Esophagus squamous epithelium (tissue), 5 donors: ENCODE measurements around the gene DZIP1. TPM values are rescaled to one million over a fixed set of nuclear protein-coding genes. Genes with fewer than 3 reads are reported as not detected.

Source experiments
- DNase-seq: peaks from one replicate; lab custom pipeline; 2025; lab: John Stamatoyannopoulos, UW
- H3K27ac ChIP-seq, 4 donors: fragments of 200-600 bp; sonication (generic); one replicate each; pipeline ENCODE4 v1.5.1; 2016 to 2019; ENCODE audit warnings: mild to moderate bottlenecking in 1 of 4
- H3K27me3 ChIP-seq, 4 donors: fragments of 200-600 bp; sonication (generic); 1 replicate in 3 of 4; 2 replicates in 1 of 4; pipeline versions ENCODE4 v1.5.1 to v1.6.0; 2017 to 2021; ENCODE audit warnings: antibody characterized with exemption in 1 of 4
- H3K36me3 ChIP-seq, 3 donors: fragments of 200-600 bp; sonication (generic); one replicate each; pipeline ENCODE4 v1.5.1; 2016 to 2019
- H3K4me1 ChIP-seq, 3 donors: fragments of 200-600 bp; sonication (generic); one replicate each; pipeline ENCODE4 v1.5.1; 2017 to 2019
- H3K4me3 ChIP-seq, 4 donors: fragments of 200-600 bp; sonication (generic); 1 replicate in 3 of 4; 2 replicates in 1 of 4; pipeline ENCODE4 v1.5.1; 2016 to 2019; ENCODE audit warnings: mild to moderate bottlenecking in 2 of 4, moderate library complexity in 1 of 4
- H3K9me3 ChIP-seq, 3 donors: fragments of 200-600 bp; sonication (generic); one replicate each; pipeline ENCODE4 v1.5.1; 2016 to 2019
- POLR2A ChIP-seq, 4 donors: fragments of 450-650 bp; IDR thresholded peaks; one replicate each; pipeline ENCODE4 v1.6.1; 2017; ENCODE audit warnings: antibody characterized with exemption in 4 of 4, mild to moderate bottlenecking in 4 of 4, moderate library complexity in 3 of 4
- WGBS, 2 donors: methylation state at CpG; one replicate each; pipeline ENCODE4 v1.1.5; 2018; 5-methylcytosine and 5-hydroxymethylcytosine counted together
- intact Hi-C: fragments of 100-400 bp; cut with DNase I; formaldehyde crosslinking; loops from one replicate; pipeline ENCODE4 v1.15.0; 2022
- total RNA-seq, 4 donors: library from RNA; depleted of rRNA; stranded (reverse); fragments of >200 nt; gene quantifications; one replicate each; pipeline ENCODE4 v1.1.0, GENCODE V29; 2016
- TF ChIP-seq, protein P1 (sequence below), 6 experiments: fragments of 450-650 bp in 4 of 6; fragments of 200-600 bp in 2 of 6; sonication (generic) in 2 of 6; IDR thresholded peaks; one replicate each; pipeline ENCODE4 v1.5.1; 2016 to 2019; ENCODE audit warnings: antibody characterized with exemption in 6 of 6, mild to moderate bottlenecking in 4 of 6, moderate library complexity in 4 of 6
- donor health status: DM: yes; HTN: yes; CAD: no.

The DZIP1 gene
- total RNA-seq, 4 donors from 2014 or later = 2.9 to 12.8 (median 7.0) TPM

DNA sequence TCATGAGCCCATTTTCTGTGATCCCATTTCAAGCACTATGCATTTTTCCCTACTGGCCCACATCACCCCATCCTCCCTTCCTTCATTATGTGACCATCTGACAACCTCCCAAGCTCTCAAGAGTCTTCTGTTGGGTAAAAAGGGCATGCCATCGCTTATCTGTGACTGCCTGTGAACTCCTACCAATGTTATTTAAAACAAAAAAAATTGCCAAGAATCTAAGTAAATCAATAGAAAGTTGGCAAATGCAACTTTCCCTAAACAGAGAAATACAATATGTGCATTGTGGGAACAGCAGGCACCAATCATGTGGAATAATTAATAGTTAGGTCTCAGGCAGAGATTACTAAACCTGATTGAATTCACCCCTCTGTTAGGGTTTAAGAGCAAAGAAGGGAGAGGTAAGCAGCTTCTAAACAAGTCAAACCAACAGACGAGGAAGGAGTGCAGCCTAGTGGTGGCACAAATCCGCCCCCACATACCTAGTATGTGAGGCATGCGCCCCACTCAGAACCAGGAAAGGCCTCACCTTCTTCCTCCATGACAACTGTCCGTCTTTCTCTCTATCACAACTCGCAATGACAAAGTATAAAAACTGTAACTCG lies 29.8 kb downstream of the DZIP1 start:
- Histone ChIP-seq H3K4me3 (no peak overlapping the region), H3K9me3 (no peaks in the 10 kb centered on the region), H3K4me1 (no peaks in the 10 kb centered on the region), H3K27me3 (no peaks in the 10 kb centered on the region), H3K27ac (no peak overlapping the region), H3K36me3 (peaks cover 0 to 5% (median 0%) of the 10 kb centered on the region in 3 donors)
- WGBS, 2 donors = 79 to 82% methylated on average over 7 of the region's 7 CpGs
- no peak for TF ChIP-seq POLR2A (IDR thresholded peaks at IDR 0.05)
- TF ChIP-seq, protein P1, sequence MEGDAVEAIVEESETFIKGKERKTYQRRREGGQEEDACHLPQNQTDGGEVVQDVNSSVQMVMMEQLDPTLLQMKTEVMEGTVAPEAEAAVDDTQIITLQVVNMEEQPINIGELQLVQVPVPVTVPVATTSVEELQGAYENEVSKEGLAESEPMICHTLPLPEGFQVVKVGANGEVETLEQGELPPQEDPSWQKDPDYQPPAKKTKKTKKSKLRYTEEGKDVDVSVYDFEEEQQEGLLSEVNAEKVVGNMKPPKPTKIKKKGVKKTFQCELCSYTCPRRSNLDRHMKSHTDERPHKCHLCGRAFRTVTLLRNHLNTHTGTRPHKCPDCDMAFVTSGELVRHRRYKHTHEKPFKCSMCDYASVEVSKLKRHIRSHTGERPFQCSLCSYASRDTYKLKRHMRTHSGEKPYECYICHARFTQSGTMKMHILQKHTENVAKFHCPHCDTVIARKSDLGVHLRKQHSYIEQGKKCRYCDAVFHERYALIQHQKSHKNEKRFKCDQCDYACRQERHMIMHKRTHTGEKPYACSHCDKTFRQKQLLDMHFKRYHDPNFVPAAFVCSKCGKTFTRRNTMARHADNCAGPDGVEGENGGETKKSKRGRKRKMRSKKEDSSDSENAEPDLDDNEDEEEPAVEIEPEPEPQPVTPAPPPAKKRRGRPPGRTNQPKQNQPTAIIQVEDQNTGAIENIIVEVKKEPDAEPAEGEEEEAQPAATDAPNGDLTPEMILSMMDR (IDR thresholded peaks at IDR 0.05) = no peak
- no peak for DNase-seq
- intact Hi-C loops = no loop called here

DNA sequence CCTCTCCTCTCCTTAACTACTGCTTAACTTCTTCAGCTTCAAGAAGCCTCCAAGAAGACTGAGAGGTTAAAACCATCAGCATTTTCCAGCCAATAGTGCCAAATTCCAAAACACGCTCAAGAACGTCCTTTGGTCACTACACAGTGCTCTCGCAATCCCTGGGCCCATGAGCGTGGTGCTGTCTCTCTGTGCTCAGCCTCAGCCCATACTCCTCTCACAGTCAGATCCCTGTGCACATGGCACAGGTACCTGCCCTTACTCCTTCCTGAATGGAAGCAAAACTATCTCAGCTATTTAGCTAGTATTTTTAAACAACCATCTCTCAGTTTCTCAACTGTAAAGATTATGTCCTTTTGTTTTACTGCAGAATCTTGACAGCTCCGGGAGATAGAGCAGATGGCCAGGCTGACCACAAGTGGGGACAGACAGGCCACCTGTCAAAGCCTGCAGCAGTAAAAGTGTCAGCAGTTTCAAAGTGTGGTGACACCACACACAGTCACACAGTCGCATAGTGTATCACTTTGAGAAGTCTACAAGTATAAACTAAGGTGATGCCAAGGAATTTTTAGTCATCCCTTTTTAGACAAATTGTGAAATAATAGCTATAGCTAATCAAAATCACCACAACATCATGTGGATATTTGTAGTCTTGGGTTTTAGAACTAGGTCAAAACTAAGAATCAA lies 35.7 kb downstream of the DZIP1 start:
- Histone ChIP-seq H3K9me3 (no peaks in the 10 kb centered on the region), H3K27ac (no peak overlapping the region), H3K27me3 (no peaks in the 10 kb centered on the region), H3K4me3 (no peak overlapping the region), H3K36me3 (no peaks in the 10 kb centered on the region), H3K4me1 (peaks cover 0 to 21% (median 6%) of the 10 kb centered on the region in 3 donors)
- no peak for DNase-seq
- WGBS, 2 donors = 62 to 67% methylated on average over 6 of the region's 6 CpGs
- intact Hi-C loops = no loop called here
- TF ChIP-seq, protein P1 (IDR thresholded peaks at IDR 0.05) = no peak
- no peak for TF ChIP-seq POLR2A (IDR thresholded peaks at IDR 0.05)

DNA sequence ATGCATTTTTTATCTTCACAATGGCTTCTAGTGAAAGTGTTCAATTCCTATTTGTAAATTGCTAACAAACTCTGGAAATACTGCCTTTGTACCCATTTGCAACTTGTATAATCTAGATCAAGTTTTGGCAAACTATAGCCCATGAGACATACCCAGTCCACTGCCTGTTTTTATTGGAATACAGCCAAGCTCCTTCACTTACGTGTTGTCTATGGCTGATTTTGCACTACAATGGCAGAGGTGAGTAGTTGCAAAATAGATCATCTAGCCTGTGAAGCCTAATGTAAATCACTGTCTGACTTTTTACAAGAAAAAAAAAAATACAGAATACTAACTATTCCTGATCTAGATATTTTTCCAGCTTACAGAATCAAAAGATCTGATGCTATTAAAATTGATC lies 37.1 kb downstream of the DZIP1 start:
- Histone ChIP-seq H3K4me1 (peaks cover 0 to 27% (median 10%) of the 10 kb centered on the region in 3 donors), H3K9me3 (no peaks in the 10 kb centered on the region), H3K4me3 (no peak overlapping the region), H3K27me3 (no peaks in the 10 kb centered on the region), H3K36me3 (no peaks in the 10 kb centered on the region), H3K27ac (no peak overlapping the region)
- no peak for DNase-seq
- 7 to 36% methylated on average over 1 of the region's 1 CpG for WGBS, 2 donors
- TF ChIP-seq POLR2A (IDR thresholded peaks at IDR 0.05) = no peak
- TF ChIP-seq, protein P1 (IDR thresholded peaks at IDR 0.05) = no peak
- intact Hi-C loops = no loop called here

DNA sequence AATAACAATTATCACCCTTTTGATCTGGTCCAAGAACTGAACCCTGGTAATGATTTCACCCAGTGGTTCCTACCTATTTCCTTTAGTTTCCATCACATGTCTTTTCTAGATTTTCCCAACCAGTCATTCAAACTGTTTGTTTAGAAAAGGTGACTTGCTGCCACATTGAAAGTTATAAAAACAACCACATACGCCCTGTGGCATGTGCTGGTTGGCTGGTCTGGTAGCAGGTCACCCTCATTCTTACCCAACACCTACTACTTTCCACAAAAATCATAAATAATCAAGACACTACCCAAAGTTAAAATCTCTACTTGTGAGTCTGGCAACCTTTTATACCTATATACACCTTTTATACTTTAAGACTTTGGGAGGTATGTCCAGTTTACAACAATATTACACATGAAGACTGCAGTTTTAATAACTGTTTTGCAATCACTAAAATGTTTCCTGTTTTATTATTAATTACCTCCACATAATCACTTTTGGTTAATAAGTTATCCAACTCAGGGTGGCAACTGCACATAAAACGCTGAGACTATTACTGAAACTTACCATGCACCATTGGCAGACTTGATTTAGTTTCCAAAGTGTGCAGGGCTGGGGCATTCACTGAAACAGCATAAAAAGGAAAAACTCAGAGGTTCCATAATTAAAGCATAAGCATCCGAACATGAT lies 38.9 kb downstream of the DZIP1 start:
- no peaks in the 10 kb centered on the region for H3K27me3 ChIP-seq
- peaks cover 0 to 27% (median 10%) of the 10 kb centered on the region in 3 donors for H3K4me1 ChIP-seq
- TF ChIP-seq POLR2A (IDR thresholded peaks at IDR 0.05) = no peak
- TF ChIP-seq, protein P1 (IDR thresholded peaks at IDR 0.05) = no peak
- no peak for DNase-seq
- H3K36me3 ChIP-seq = peaks cover 0 to 11% (median 0%) of the 10 kb centered on the region in 3 donors
- no peak overlapping the region for H3K4me3 ChIP-seq
- intact Hi-C loops = no loop called here
- 71 to 81% methylated on average over 3 of the region's 3 CpGs for WGBS, 2 donors
- H3K9me3 ChIP-seq = no peaks in the 10 kb centered on the region
- no peak overlapping the region for H3K27ac ChIP-seq

DNA sequence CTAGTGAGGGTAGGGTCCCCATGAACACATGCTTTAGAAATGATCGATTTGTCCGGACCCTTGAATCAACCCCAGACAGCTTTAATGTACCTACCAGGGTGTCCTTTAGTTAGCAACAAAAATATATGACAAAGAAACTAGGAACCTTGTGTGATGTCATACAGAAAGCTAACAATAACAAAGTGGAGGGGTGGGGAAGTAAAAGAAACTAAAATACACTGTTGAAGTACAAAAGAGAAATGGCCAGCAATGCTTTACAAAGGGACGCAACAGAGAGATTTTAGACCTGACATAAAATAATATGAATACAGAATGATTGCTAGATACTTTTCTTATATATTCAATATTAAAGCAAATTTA lies 40.0 kb downstream of the DZIP1 start:
- 59 to 65% methylated on average over 3 of the region's 3 CpGs for WGBS, 2 donors
- Histone ChIP-seq H3K9me3 (no peaks in the 10 kb centered on the region), H3K4me3 (no peak overlapping the region), H3K27me3 (no peaks in the 10 kb centered on the region), H3K4me1 (peaks cover 0 to 27% (median 10%) of the 10 kb centered on the region in 3 donors), H3K27ac (peak overlapping the region; percentile 42 to 65 (median 47)), H3K36me3 (peaks cover 0 to 11% (median 0%) of the 10 kb centered on the region in 3 donors)
- DNase-seq = no peak
- intact Hi-C loops = no loop called here
- no peak for TF ChIP-seq POLR2A (IDR thresholded peaks at IDR 0.05)
- TF ChIP-seq, protein P1 (IDR thresholded peaks at IDR 0.05) = no peak
